22Rv1 (cell line): ENCODE measurements around the gene SDHB.

Experiments
- H3K27ac ChIP-seq: fragments of 450-650 bp; 2 replicates; pipeline ENCODE4 v1.5.1; 2017
- ZFX ChIP-seq: fragments of 450-650 bp; IDR thresholded peaks from 2 replicates; pipeline ENCODE4 v1.6.1; 2017; ENCODE audit warnings: antibody characterized with exemption, borderline replicate concordance
- TF ChIP-seq, protein P1 (sequence below): fragments of 450-650 bp; IDR thresholded peaks from 2 replicates; pipeline ENCODE4 v1.5.1; 2017; ENCODE audit warnings: mild to moderate bottlenecking

SDHB gene

DNA sequence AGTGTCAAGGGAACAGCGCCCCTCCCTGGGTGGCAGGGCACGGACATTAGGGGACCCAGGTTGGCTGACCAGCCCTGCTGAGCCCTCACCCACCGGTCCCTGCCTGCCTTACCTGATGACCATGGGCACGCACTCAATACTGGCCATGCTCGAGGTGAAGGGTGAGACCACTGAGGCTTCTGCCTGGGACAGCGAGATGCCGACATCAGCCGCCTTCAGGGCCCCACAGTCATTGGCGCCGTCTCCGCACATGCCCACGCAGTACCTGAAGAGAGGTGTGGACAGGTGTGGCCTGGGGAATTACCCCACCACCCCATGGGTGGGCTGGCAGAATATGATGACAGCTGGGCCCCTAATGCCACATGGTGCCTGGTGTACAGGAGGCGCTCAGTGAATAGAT, 65.6 kb downstream of the SDHB start:
- H3K27ac ChIP-seq: no peak overlapping the region
- TF ChIP-seq, protein P1, sequence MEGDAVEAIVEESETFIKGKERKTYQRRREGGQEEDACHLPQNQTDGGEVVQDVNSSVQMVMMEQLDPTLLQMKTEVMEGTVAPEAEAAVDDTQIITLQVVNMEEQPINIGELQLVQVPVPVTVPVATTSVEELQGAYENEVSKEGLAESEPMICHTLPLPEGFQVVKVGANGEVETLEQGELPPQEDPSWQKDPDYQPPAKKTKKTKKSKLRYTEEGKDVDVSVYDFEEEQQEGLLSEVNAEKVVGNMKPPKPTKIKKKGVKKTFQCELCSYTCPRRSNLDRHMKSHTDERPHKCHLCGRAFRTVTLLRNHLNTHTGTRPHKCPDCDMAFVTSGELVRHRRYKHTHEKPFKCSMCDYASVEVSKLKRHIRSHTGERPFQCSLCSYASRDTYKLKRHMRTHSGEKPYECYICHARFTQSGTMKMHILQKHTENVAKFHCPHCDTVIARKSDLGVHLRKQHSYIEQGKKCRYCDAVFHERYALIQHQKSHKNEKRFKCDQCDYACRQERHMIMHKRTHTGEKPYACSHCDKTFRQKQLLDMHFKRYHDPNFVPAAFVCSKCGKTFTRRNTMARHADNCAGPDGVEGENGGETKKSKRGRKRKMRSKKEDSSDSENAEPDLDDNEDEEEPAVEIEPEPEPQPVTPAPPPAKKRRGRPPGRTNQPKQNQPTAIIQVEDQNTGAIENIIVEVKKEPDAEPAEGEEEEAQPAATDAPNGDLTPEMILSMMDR: no peak
- TF ChIP-seq ZFX: no peak

DNA sequence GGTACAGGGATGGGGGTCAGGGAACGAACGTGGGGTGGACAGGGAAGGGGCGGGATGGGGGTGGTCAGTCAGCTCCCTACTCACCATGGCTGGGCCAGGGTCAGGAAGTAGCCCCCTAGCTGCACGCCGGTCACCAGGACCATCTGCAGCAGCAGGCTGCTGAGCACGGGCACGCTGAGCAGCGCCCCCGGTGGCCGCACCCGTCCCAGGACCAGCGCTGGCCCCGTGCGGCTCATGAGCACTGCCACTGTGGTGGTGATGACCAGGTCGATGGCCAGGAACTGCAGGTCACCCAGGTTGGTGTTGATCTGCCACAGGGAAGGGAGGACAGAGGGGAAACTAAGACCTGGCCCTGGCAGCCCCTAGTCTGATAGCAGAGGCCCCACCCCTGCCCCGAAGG, 66.9 kb downstream of the SDHB start:
- H3K27ac ChIP-seq: no peak overlapping the region
- no peak for TF ChIP-seq ZFX
- TF ChIP-seq, protein P1: peak; percentile 80

- H3K27ac ChIP-seq: no peak overlapping the region
- TF ChIP-seq ZFX: no peak
- TF ChIP-seq, protein P1: no peak
These were observed 67.3 kb downstream of the SDHB start for GRCh38 chr1:16986560-16986959.

- H3K27ac ChIP-seq: no peak overlapping the region
- TF ChIP-seq, protein P1: no peak
- TF ChIP-seq ZFX: no peak
These were observed 67.7 kb downstream of the SDHB start for GRCh38 chr1:16986113-16986512.

- 0 out of 2 replicates have a peak overlapping the region, but pooled peaks have one; percentile 7 for H3K27ac ChIP-seq
These were observed 69.1 kb downstream of the SDHB start for GRCh38 chr1:16984717-16985116.

DNA sequence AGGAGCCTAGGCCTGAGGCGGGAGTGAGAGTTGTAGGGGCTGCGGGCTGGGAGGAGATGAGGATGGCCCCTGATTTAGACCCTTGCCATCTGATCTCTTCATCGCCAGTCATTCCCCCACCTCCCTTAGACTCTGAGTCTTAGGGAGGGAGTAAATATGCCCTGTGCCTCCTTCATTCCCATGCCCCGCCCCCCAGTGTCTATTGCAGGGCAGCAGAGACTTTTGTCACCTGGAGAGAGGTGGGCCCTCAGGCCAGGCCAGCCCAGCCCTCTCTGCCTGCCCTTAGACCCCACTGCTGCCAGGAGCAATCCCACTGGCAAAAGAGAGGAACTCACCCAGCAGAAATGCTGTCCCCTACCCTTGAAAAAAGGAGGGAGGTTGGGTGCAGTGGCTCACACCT, 70.2 kb downstream of the SDHB start:
- TF ChIP-seq, protein P1: no peak
- no peak for TF ChIP-seq ZFX
- no peak overlapping the region for H3K27ac ChIP-seq

More at GRCh38 chr1:16984717-16985116, 69.1 kb downstream of the SDHB start:
- no peak for TF ChIP-seq ZFX
- TF ChIP-seq, protein P1: no peak

DNA sequence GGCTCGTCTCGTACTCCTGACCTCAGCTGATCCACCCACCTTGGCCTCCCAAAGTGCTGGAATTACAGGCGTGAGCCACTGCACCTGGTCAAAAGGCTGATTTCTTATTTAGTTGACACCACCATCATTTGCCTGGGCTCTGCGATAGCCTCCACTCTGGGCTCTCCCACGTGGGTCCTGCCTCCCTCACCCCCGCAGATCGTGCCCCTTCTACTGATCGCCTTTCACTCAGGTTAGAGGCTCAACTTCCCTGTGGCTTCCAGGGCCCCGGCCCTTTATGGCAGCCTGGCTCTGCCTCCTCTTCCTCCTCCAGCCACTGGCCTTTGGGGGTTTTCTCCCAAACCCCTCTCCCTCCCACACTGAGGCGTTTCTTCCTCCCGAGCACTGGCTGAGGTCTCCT, 70.9 kb downstream of the SDHB start:
- no peak for TF ChIP-seq ZFX
- TF ChIP-seq, protein P1: no peak
- H3K27ac ChIP-seq: no peak overlapping the region
